Heart right ventricle (tissue), 16 donors: Measurements from ENCODE around the gene ZFPM1. TPM values are rescaled to one million over a fixed set of nuclear protein-coding genes. Genes with fewer than 3 reads are reported as not detected.
A peak's percentile ranks its signal among the peaks of the same experiment; 100 is the strongest.

Source experiments
- ATAC-seq, 8 donors: fragments of 200-7000 bp; cut with Tn5 transposase; one replicate each; pipeline ENCODE4 v1.9.1; 2020; ENCODE audit warnings: mild to moderate bottlenecking in 8 of 8, moderate library complexity in 8 of 8, moderate number of reproducible peaks in 1 of 8
- DNase-seq, 2 donors: peaks; one replicate each; pipeline ENCODE4 v3.0.0-alpha.2; 2020
- H3K27ac ChIP-seq, 10 donors: fragments of 200-600 bp; sonication (generic) in 2 of 10; one replicate each; pipeline versions ENCODE4 v1.5.0 to v1.8.0; 2020 to 2022; ENCODE audit warnings: mild to moderate bottlenecking in 3 of 10
- H3K27me3 ChIP-seq, 7 donors: fragments of 200-600 bp; one replicate each; pipeline ENCODE4 v1.8.0; 2021 to 2022; ENCODE audit warnings: mild to moderate bottlenecking in 2 of 7
- H3K36me3 ChIP-seq, 9 donors: fragments of 200-600 bp; sonication (generic) in 1 of 9; one replicate each; pipeline versions ENCODE4 v1.5.0 to v1.8.0; 2020 to 2022; ENCODE audit warnings: mild to moderate bottlenecking in 2 of 9
- H3K4me1 ChIP-seq, 9 donors: fragments of 200-600 bp; sonication (generic) in 1 of 9; one replicate each; pipeline versions ENCODE4 v1.5.0 to v1.8.0; 2020 to 2022; ENCODE audit warnings: mild to moderate bottlenecking in 4 of 9
- H3K4me3 ChIP-seq, 10 donors: fragments of 200-600 bp; sonication (generic) in 2 of 10; one replicate each; pipeline versions ENCODE4 v1.5.0 to v1.8.0; 2020 to 2022; ENCODE audit warnings: mild to moderate bottlenecking in 7 of 10, moderate library complexity in 2 of 10
- H3K9me3 ChIP-seq, 11 donors: fragments of 200-600 bp in 10 of 11; sonication (generic) in 2 of 11; one replicate each; pipeline versions ENCODE4 v1.5.0 to v1.8.0; 2013 to 2022; ENCODE audit warnings: mild to moderate bottlenecking in 2 of 11, control low read depth in 1 of 11, moderate library complexity in 1 of 11
- WGBS, 2 donors: extraction: QIAGEN DNeasy Blood & Tissue Kit; methylation state at CpG; one replicate each; pipeline ENCODE4 v1.1.7; 2013; ENCODE audit warnings: inconsistent platforms in 1 of 2; 5-methylcytosine and 5-hydroxymethylcytosine counted together
- intact Hi-C, 10 donors: fragments of 100-400 bp; cut with DNase I; formaldehyde crosslinking; loops; one replicate each; pipeline versions ENCODE4 v1.11.1 to v1.14.2; 2022
- polyA plus RNA-seq, 2 donors: library from polyadenylated mRNA; stranded (reverse); fragments of 200-250 nt; gene quantifications; one replicate each; pipeline ENCODE4 v1.2.3, GENCODE V29; 2013
- total RNA-seq, 10 donors: library from RNA; stranded (reverse); fragmentation: NEBNext Ultra II Directional in 3 of 10; extraction: Animal tissue kit (Norgen Biotek cat#: 25700) in 3 of 10; gene quantifications; one replicate each; pipeline versions ENCODE4 v1.2.1 to v1.2.4, GENCODE V29; 2021 to 2023
- TF ChIP-seq, protein P1 (sequence below), 9 donors: fragments of 200-600 bp; sonication (generic) in 2 of 9; IDR thresholded peaks; one replicate each; pipeline versions ENCODE4 v1.5.0 to v1.8.0; 2021 to 2022; ENCODE audit warnings: antibody characterized with exemption in 9 of 9, mild to moderate bottlenecking in 5 of 9, moderate library complexity in 1 of 9
- donor health status: Arrhythmogenic right ventricular cardiomyopathy.
- donor health status: ischemic (EF 13 %, LVEDD 7.1; RV severe dilation, severe dysfunction).
- donor health status: healthy with polysubstance abuse.
- donor health status: DM: no; HTN: yes; CAD: no.
- donor health status: DM: no; HTN: no; CAD: no.
- donor health status: ischemic (EF 25% LVEDD 6.9; RV normal size, moderate dysfunction).
- donor health status: ischemic (EF 25% LVEDD 5.7; RV mildly dilated, moderate dysfunction).
- donor health status: healthy.
- donor health status: DM: yes; HTN: yes; CAD: no.
- donor health status: Ischemic cardiomyopathy.
- donor health status: ischemic (EF 35%, LVEDD 5.7; RV mildly dilated, moderate dysfunction).
- donor health status: nonischemic (EF 11% LVEDD 7.7; RV severe dilation, severe dysfunction).
- donor health status: DM: yes; HTN: yes; CAD: no.
- donor health status: PGD.
- donor health status: ischemic (EF 29% LVEDD 5.4; RV normal size, mild dysfunction).
- donor health status: nonischemic (EF 23%, LVEDD 6.1; RV moderate dilation, normal function).

Gene ZFPM1
- total and polyA plus RNA-seq, 12 donors: 2.0 to 10.4 (median 4.4) TPM

DNA sequence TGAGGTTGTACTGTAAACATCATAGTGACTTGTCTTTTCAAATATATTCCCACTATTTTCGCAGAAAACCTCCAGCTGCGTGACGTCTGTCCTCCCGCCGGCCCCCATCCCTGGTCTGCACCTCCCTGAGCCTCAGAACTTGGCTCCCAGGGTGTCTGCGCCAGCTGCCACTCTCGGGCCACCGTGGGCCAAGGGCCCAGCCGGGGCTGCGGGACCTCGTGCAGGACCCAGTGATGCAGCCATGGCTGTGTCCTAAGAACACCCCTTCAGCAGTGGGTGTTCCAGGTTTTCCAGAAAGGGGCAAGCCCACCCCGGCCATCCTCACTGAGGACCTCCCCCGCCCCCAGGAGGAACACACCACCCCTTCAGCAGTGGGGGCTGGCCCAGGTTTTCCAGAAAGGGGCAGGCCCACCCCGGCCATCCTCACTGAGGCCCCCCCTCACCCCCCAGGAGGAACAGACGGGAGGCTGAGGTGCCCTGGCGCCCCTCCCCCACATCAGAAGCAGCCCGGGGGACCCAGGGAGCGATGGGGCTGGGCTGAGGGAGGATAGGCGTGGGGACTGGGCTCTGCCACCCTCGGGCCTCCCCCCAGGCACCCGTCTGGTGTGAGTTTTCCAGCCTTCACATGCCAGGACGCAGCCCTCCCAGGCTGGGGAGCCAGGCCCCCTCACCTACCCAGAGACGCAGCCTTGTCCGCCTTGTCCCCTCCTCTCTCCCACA lies 12.2 kb upstream of the ZFPM1 start:
- 76 to 79% methylated on average over 24 of the region's 24 CpGs for WGBS, 2 donors
- Histone ChIP-seq H3K9me3 (no peaks in the 10 kb centered on the region), H3K4me3 (no peak overlapping the region), H3K4me1 (peaks cover 0 to 15% (median 7%) of the 10 kb centered on the region in 9 donors), H3K27me3 (peaks cover 0 to 14% (median 7%) of the 10 kb centered on the region in 7 donors), H3K27ac (no peak overlapping the region), H3K36me3 (no peaks in the 10 kb centered on the region)
- TF ChIP-seq, protein P1, sequence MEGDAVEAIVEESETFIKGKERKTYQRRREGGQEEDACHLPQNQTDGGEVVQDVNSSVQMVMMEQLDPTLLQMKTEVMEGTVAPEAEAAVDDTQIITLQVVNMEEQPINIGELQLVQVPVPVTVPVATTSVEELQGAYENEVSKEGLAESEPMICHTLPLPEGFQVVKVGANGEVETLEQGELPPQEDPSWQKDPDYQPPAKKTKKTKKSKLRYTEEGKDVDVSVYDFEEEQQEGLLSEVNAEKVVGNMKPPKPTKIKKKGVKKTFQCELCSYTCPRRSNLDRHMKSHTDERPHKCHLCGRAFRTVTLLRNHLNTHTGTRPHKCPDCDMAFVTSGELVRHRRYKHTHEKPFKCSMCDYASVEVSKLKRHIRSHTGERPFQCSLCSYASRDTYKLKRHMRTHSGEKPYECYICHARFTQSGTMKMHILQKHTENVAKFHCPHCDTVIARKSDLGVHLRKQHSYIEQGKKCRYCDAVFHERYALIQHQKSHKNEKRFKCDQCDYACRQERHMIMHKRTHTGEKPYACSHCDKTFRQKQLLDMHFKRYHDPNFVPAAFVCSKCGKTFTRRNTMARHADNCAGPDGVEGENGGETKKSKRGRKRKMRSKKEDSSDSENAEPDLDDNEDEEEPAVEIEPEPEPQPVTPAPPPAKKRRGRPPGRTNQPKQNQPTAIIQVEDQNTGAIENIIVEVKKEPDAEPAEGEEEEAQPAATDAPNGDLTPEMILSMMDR (IDR thresholded peaks at IDR 0.05): no peak
- intact Hi-C loops: loop anchor here in 4 of 10 donors (5.0 to 10.0 kb wide), 4 partner anchors 114 to 726 kb away; no protein-coding TSS in a partner anchor
- DNase-seq (no peak), ATAC-seq (no peak)

DNA sequence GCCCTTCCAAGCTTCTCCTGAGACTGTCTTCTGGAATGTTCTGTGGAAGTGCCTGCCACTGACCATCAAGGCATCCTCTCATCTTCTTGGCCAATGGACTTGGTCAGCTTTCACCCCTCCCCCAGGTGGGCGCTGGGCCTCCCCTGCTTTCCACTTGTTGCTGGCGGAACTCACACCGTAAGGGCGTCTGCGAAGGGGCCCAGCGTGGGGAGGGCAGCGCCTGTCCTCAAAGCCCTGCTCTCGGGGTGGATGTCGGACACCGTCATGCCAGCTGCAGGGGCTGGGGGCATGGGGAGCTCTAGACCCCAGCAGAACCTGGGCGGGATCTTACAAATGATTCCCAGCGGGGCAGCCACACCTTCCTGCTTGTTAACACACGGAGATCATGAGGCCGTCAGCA lies 11.6 kb upstream of the ZFPM1 start:
- TF ChIP-seq, protein P1 (IDR thresholded peaks at IDR 0.05): no peak
- WGBS, 2 donors: 79 to 84% methylated on average over 14 of the region's 14 CpGs
- ATAC-seq (no peak), DNase-seq (no peak)
- Histone ChIP-seq H3K36me3 (no peaks in the 10 kb centered on the region), H3K27me3 (peaks cover 0 to 14% (median 7%) of the 10 kb centered on the region in 7 donors), H3K9me3 (no peaks in the 10 kb centered on the region), H3K27ac (no peak overlapping the region), H3K4me3 (no peak overlapping the region), H3K4me1 (peaks cover 0 to 15% (median 7%) of the 10 kb centered on the region in 9 donors)
- intact Hi-C loops: loop anchor here in 4 of 10 donors (5.0 to 10.0 kb wide), 4 partner anchors 113 to 726 kb away; no protein-coding TSS in a partner anchor

DNA sequence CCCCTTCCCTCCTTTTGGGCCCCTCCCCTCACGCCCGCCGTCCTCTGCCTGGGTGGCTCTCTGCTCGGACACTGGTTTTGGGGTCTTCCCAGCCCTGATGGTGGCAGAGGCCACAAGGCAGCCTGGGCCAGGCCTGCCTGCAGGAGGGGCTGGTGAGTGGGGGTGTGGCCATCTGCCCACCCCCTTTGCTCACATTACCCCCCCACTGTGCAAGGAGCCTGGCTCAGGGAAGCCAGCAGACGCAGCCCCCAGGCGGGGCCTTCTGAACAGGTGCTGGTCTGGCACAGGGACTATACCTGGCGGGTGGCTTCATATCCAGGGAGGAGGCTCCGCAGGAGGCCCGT lies 10.7 kb upstream of the ZFPM1 start:
- Histone ChIP-seq H3K4me3 (no peak overlapping the region), H3K4me1 (peaks cover 0 to 12% (median 7%) of the 10 kb centered on the region in 9 donors), H3K27ac (no peak overlapping the region), H3K36me3 (no peaks in the 10 kb centered on the region), H3K9me3 (no peaks in the 10 kb centered on the region), H3K27me3 (peaks cover 0 to 14% (median 7%) of the 10 kb centered on the region in 7 donors)
- WGBS, 2 donors: 71 to 85% methylated on average over 9 of the region's 9 CpGs
- ATAC-seq: peak in 1 of 8 donors; percentile 2
- DNase-seq: no peak
- intact Hi-C loops: loop anchor here in 9 of 10 donors (2.0 to 10.0 kb wide), 7 partner anchors 84 to 725 kb away; no protein-coding TSS in a partner anchor
- TF ChIP-seq, protein P1 (IDR thresholded peaks at IDR 0.05): no peak

DNA sequence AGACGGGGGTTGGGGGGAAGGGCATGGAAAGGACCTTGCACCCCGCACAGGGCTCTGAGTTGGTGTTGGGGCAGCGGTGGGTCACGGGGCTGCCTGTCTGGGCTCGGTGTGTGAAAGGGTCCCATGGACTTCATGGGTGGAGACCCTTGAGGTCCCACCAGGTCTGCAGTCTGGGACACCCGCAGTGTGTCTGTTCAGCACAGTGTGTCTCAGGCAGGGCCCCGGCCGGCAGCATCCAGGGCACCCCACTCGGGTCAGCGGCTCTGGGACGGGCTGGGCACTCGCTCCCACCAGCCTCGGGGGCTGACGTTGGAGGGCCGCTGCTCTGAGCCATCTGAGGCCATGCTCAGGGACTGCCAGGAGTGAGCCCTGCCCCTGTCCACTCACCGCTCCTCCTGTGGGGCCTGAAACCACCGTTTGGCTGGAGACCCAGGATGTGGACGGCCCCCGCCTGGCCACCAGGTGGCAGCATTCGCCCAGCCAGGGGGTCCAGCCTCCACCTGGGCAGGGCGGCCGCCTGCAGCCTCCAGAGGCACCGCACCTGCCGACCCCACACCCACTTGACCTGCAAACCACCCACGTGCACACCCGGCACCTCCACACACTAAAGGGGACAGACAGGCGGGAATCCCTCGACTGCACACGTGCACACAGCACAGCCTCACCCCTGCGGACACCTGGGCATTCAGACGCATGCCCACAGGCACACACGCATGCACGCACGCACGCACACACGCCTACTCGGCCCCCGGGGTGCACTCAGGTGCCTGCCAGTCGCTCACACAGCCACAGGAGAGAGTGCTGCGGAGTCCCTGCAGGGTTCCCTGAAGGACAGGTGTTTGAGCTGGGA lies 10.1 kb upstream of the ZFPM1 start:
- Histone ChIP-seq H3K27me3 (peaks cover 0 to 14% (median 7%) of the 10 kb centered on the region in 7 donors), H3K27ac (no peak overlapping the region), H3K9me3 (no peaks in the 10 kb centered on the region), H3K4me1 (peaks cover 0 to 10% (median 6%) of the 10 kb centered on the region in 9 donors), H3K36me3 (no peaks in the 10 kb centered on the region), H3K4me3 (no peak overlapping the region)
- ATAC-seq: peak; percentile 82 to 92 (median 88)
- DNase-seq: peak; percentile 74 to 80
- TF ChIP-seq, protein P1 (IDR thresholded peaks at IDR 0.05): peak; percentile 95 to 99 (median 97)
- WGBS, 2 donors: 29 to 30% methylated on average over 38 to 40 of the region's 40 CpGs
- intact Hi-C loops: loop anchor here (1.0 to 10.0 kb wide), 8 partner anchors 84 to 724 kb away; no protein-coding TSS in a partner anchor
